Activated CD8-positive, alpha-beta T cell treated with anti-CD3 and anti-CD28 coated beads, Interleukin-2, amount 10 ng/mL, durations not matched to agents 7 days and 5 days (primary cell): ENCODE measurements around the gene ZNF485. TPM values are rescaled to one million over a fixed set of nuclear protein-coding genes. Genes with fewer than 3 reads are reported as not detected.
A peak's percentile ranks its signal among the peaks of the same experiment; 100 is the strongest.
"Not testable (repeated sequence)": the region's sequence is repeated elsewhere in the genome, so short reads cannot be mapped to it uniquely, and the experiment has no call there.

Experiments used
- ATAC-seq: fragments of 150-1000 bp; cut with Tn5 transposase; one replicate; pipeline ENCODE4 v1.10.0; 2021; ENCODE audit warnings: moderate library complexity
- CTCF ChIA-PET: fragments of 350-600 bp; sonication (Branson Sonifier 250); formaldehyde crosslinking; loops from one replicate; lab custom pipeline; 2021; ENCODE audit warnings: antibody characterized with exemption; lab: Charles Lee
- POLR2A ChIA-PET: fragments of 350-600 bp; sonication (Branson Sonifier 250); formaldehyde crosslinking; loops from one replicate; lab custom pipeline; 2021; ENCODE audit warnings: antibody characterized with exemption; lab: Charles Lee
- DNase-seq: peaks from one replicate; pipeline ENCODE4 v3.0.0-alpha.2; 2020
- H3K27ac Mint-ChIP-seq: one replicate; pipeline ENCODE4 v1.8.0; 2021; ENCODE audit warnings: mild to moderate bottlenecking, mixed read lengths
- H3K27me3 Mint-ChIP-seq: one replicate; pipeline ENCODE4 v1.8.0; 2021; ENCODE audit warnings: low read depth, mixed read lengths
- H3K36me3 Mint-ChIP-seq: one replicate; pipeline ENCODE4 v1.8.0; 2021; ENCODE audit warnings: low read depth, mixed read lengths
- H3K4me1 Mint-ChIP-seq: one replicate; pipeline ENCODE4 v1.8.0; 2021; ENCODE audit warnings: low read depth, mixed read lengths
- H3K4me3 Mint-ChIP-seq: one replicate; pipeline ENCODE4 v1.8.0; 2021; ENCODE audit warnings: mild to moderate bottlenecking, mixed read lengths
- H3K9me3 Mint-ChIP-seq: one replicate; pipeline ENCODE4 v1.8.0; 2022; ENCODE audit warnings: mixed read lengths; ENCODE audit not compliant: insufficient read depth
- total RNA-seq, 2 experiments: library from RNA; stranded (reverse); gene quantifications; one replicate each; pipeline ENCODE4 v1.2.3, GENCODE V29; 2021

ZNF485 gene
- total RNA-seq, 2 experiments from 2014 or later: 4.7 to 4.8 TPM

GRCh38 chr10:43585981-43586729 lies 20.1 kb upstream of the ZNF485 start:
- ATAC-seq: no peak
- POLR2A ChIA-PET: interaction anchor here (0.6 kb wide), 1 partner anchor 29 kb away, joined by 4 read pairs; no protein-coding TSS in a partner anchor
- no peak for DNase-seq
- H3K9me3 Mint-ChIP-seq: peaks cover 4% of the 10 kb centered on the region
- H3K36me3 Mint-ChIP-seq: no peaks in the 10 kb centered on the region
- H3K4me3 Mint-ChIP-seq: no peak overlapping the region
- no peaks in the 10 kb centered on the region for H3K4me1 Mint-ChIP-seq
- peaks cover 5% of the 10 kb centered on the region for H3K27me3 Mint-ChIP-seq
- H3K27ac Mint-ChIP-seq: no peak overlapping the region
- CTCF ChIA-PET: no interaction called here

GRCh38 chr10:43586730-43587115 lies 19.5 kb upstream of the ZNF485 start:
- DNase-seq, H3K9me3 Mint-ChIP-seq, ATAC-seq, H3K4me1 Mint-ChIP-seq, H3K36me3 Mint-ChIP-seq, H3K27me3 Mint-ChIP-seq, CTCF ChIA-PET, H3K4me3 Mint-ChIP-seq, H3K27ac Mint-ChIP-seq: not testable (repeated sequence)
- POLR2A ChIA-PET: interaction anchor here (0.6 kb wide), 1 partner anchor 30 kb away, joined by 4 read pairs; no protein-coding TSS in a partner anchor

- CTCF ChIA-PET: no interaction called here
- Mint-ChIP-seq H3K4me1 (peaks cover 24% of the 10 kb centered on the region), H3K4me3 (no peak overlapping the region), H3K36me3 (peaks cover 3% of the 10 kb centered on the region), H3K9me3 (peaks cover 7% of the 10 kb centered on the region), H3K27ac (no peak overlapping the region), H3K27me3 (peaks cover 8% of the 10 kb centered on the region)
- POLR2A ChIA-PET: no interaction called here
- ATAC-seq (no peak), DNase-seq (no peak)
Measured at GRCh38 chr10:43591303-43591904, 14.8 kb upstream of the ZNF485 start.

- Mint-ChIP-seq H3K4me3 (peak overlapping the region; percentile 64), H3K9me3 (peaks cover 15% of the 10 kb centered on the region), H3K27me3 (peaks cover 3% of the 10 kb centered on the region), H3K27ac (peak overlapping the region; percentile 85), H3K36me3 (peaks cover 11% of the 10 kb centered on the region), H3K4me1 (peaks cover 35% of the 10 kb centered on the region)
- ChIA-PET POLR2A (interaction anchor here (1.0 to 1.5 kb wide), 3 partner anchors 10 to 185 kb away, joined by 3 to 7 read pairs (median 4); partner anchors contain the start of gene HNRNPF), CTCF (interaction anchor here (1.0 to 1.6 kb wide), 3 partner anchors 38 to 716 kb away, joined by 3 read pairs; partner anchors contain the start of gene ZNF32)
- ATAC-seq (peak; percentile 89), DNase-seq (peak; percentile 64)
Measured at GRCh38 chr10:43594944-43595589, 11.2 kb upstream of the ZNF485 start.

GRCh38 chr10:43595739-43596298 lies 10.4 kb upstream of the ZNF485 start:
- Mint-ChIP-seq H3K4me1 (peaks cover 35% of the 10 kb centered on the region), H3K4me3 (peak overlapping the region; percentile 64), H3K27ac (peak overlapping the region; percentile 85), H3K9me3 (peaks cover 19% of the 10 kb centered on the region), H3K36me3 (peaks cover 11% of the 10 kb centered on the region), H3K27me3 (peaks cover 3% of the 10 kb centered on the region)
- ATAC-seq (peak; percentile 64), DNase-seq (peak; percentile 53)
- ChIA-PET CTCF (interaction anchor here (1.2 to 1.6 kb wide), 2 partner anchors 37 to 716 kb away, joined by 3 read pairs; no protein-coding TSS in a partner anchor), POLR2A (interaction anchor here (0.6 to 1.5 kb wide), 2 partner anchors 186 kb away, joined by 3 read pairs; partner anchors contain the start of gene HNRNPF)

- ATAC-seq (no peak), DNase-seq (no peak)
- POLR2A ChIA-PET: no interaction called here
- Mint-ChIP-seq H3K4me3 (no peak overlapping the region), H3K9me3 (peaks cover 19% of the 10 kb centered on the region), H3K36me3 (peaks cover 11% of the 10 kb centered on the region), H3K27ac (no peak overlapping the region), H3K4me1 (peaks cover 35% of the 10 kb centered on the region), H3K27me3 (peaks cover 3% of the 10 kb centered on the region)
- CTCF ChIA-PET: no interaction called here
Measured at GRCh38 chr10:43596546-43596945, 9.7 kb upstream of the ZNF485 start.

- ChIA-PET POLR2A (no interaction called here), CTCF (no interaction called here)
- DNase-seq: no peak
- Mint-ChIP-seq H3K27ac (no peak overlapping the region), H3K27me3 (no peaks in the 10 kb centered on the region), H3K4me1 (peaks cover 35% of the 10 kb centered on the region), H3K4me3 (no peak overlapping the region), H3K36me3 (peaks cover 11% of the 10 kb centered on the region), H3K9me3 (peaks cover 12% of the 10 kb centered on the region)
- ATAC-seq: no peak
Measured at GRCh38 chr10:43598446-43598845, 7.8 kb upstream of the ZNF485 start.

- H3K27ac Mint-ChIP-seq: no peak overlapping the region
- DNase-seq: no peak
- H3K4me1 Mint-ChIP-seq: peaks cover 31% of the 10 kb centered on the region
- H3K9me3 Mint-ChIP-seq: peaks cover 12% of the 10 kb centered on the region
- no peak for ATAC-seq
- peaks cover under 1% of the 10 kb centered on the region for H3K27me3 Mint-ChIP-seq
- CTCF ChIA-PET: no interaction called here
- no peak overlapping the region for H3K4me3 Mint-ChIP-seq
- H3K36me3 Mint-ChIP-seq: peaks cover 8% of the 10 kb centered on the region
- POLR2A ChIA-PET: no interaction called here
Measured at GRCh38 chr10:43599333-43599732, 6.9 kb upstream of the ZNF485 start.

- POLR2A ChIA-PET, CTCF ChIA-PET, ATAC-seq, H3K27ac Mint-ChIP-seq, H3K27me3 Mint-ChIP-seq, H3K4me3 Mint-ChIP-seq, DNase-seq: not testable (repeated sequence)
- Mint-ChIP-seq H3K4me1 (peaks cover 16% of the 10 kb centered on the region), H3K9me3 (peaks cover 17% of the 10 kb centered on the region), H3K36me3 (peaks cover 13% of the 10 kb centered on the region)
Measured at GRCh38 chr10:43601576-43601975, 4.7 kb upstream of the ZNF485 start.

GRCh38 chr10:43605850-43606322 lies 352 bp upstream of the ZNF485 start:
- peaks cover 5% of the 10 kb centered on the region for H3K27me3 Mint-ChIP-seq
- ChIA-PET POLR2A (interaction anchor here (0.6 to 1.4 kb wide), 2 partner anchors 11 to 148 kb away, joined by 3 to 7 read pairs; no protein-coding TSS in a partner anchor), CTCF (no interaction called here)
- H3K36me3 Mint-ChIP-seq: peaks cover 40% of the 10 kb centered on the region
- no peak for DNase-seq
- peak overlapping the region; percentile 76 for H3K27ac Mint-ChIP-seq
- ATAC-seq: peak; percentile 14
- peak overlapping the region; percentile 77 for H3K4me3 Mint-ChIP-seq
- peaks cover 28% of the 10 kb centered on the region for H3K4me1 Mint-ChIP-seq
- H3K9me3 Mint-ChIP-seq: peaks cover 5% of the 10 kb centered on the region

- Mint-ChIP-seq H3K36me3 (peaks cover 50% of the 10 kb centered on the region), H3K27ac (peak overlapping the region; percentile 78), H3K9me3 (peaks cover 8% of the 10 kb centered on the region), H3K4me3 (peak overlapping the region; percentile 77), H3K27me3 (peaks cover 5% of the 10 kb centered on the region), H3K4me1 (peaks cover 28% of the 10 kb centered on the region)
- ATAC-seq (no peak), DNase-seq (no peak)
- CTCF ChIA-PET: interaction anchor here (0.8 kb wide), 1 partner anchor 10 kb away, joined by 3 read pairs; no protein-coding TSS in a partner anchor
- POLR2A ChIA-PET: interaction anchor here (0.6 to 1.3 kb wide), 2 partner anchors 12 to 193 kb away, joined by 4 read pairs; no protein-coding TSS in a partner anchor
Measured at GRCh38 chr10:43607199-43607573, 948 bp downstream of the ZNF485 start.
